GM12892 (cell line): ENCODE data around the gene OLIG1.

Experiments
- DNase-seq: peaks from one replicate; pipeline ENCODE4 v3.0.0; 2011; ENCODE audit not compliant: insufficient read length
- FAIRE-seq: peaks from 2 replicates; lab custom pipeline; 2011; peaks lifted over from hg19 to GRCh38; lab: Jason Lieb, UNC
- POLR2A ChIP-seq: IDR thresholded peaks from 2 replicates; pipeline ENCODE4 v1.6.1; 2011; ENCODE audit warnings: low read depth, low read length, control low read depth
- POLR2AphosphoS5 ChIP-seq: IDR thresholded peaks from 2 replicates; pipeline ENCODE4 v1.6.1; 2011; ENCODE audit warnings: low read depth, low read length, control low read depth
- TAF1 ChIP-seq: IDR thresholded peaks from 2 replicates; pipeline ENCODE4 v1.6.1; 2011; ENCODE audit warnings: low read depth, mild to moderate bottlenecking, control low read depth, low read length, borderline replicate concordance

OLIG1 gene

DNA sequence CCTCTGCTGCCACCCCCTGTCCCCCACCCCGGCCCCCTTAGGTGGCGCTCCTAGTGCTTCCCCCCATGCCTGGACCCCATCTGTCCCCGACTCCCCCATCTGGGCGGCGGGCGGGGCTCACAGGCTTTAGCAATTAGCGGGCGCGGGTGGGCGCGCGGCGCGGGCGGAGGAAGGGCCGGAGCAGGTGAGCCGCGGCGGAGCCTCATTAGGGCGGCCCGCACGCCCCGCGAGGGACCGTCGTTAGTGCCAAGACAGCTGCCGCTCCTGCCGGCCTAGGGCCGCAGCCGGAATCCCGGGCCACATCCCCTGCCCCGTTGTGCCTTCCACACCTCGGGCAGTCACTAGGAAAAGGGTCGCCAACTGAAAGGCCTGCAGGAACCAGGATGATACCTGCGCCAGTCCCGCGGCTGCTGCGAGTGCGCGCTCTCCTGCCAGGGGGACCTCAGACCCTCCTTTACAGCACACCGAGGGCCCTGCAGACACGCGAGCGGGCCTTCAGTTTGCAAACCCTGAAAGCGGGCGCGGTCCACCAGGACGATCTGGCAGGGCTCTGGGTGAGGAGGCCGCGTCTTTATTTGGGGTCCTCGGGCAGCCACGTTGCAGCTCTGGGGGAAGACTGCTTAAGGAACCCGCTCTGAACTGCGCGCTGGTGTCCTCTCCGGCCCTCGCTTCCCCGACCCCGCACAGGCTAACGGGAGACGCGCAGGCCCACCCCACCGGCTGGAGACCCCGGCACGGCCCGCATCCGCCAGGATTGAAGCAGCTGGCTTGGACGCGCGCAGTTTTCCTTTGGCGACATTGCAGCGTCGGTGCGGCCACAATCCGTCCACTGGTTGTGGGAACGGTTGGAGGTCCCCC, 36.6 kb upstream of the OLIG1 start:
- TF ChIP-seq TAF1 (no peak), POLR2A (no peak), POLR2AphosphoS5 (no peak)
- FAIRE-seq (no peak), DNase-seq (no peak)

DNA sequence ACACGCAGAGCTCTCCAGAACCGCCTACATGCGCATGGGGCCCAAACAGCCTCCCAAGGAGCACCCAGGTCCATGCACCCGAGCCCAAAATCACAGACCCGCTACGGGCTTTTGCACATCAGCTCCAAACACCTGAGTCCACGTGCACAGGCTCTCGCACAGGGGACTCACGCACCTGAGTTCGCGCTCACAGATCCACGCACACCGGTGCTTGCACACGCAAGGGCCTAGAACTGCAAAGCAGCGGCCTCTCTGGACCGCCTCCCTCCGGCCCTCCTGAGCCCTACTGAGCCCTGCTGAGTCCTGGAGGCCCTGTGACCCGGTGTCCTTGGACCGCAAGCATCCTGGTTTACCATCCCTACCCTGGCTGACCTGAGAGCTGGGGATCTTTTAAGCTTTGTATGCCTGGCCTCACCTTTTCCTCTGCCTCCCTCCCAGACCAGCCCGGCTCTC, 36.0 kb upstream of the OLIG1 start:
- no peak for FAIRE-seq
- TF ChIP-seq POLR2AphosphoS5 (no peak), POLR2A (no peak), TAF1 (no peak)
- no peak for DNase-seq

DNA sequence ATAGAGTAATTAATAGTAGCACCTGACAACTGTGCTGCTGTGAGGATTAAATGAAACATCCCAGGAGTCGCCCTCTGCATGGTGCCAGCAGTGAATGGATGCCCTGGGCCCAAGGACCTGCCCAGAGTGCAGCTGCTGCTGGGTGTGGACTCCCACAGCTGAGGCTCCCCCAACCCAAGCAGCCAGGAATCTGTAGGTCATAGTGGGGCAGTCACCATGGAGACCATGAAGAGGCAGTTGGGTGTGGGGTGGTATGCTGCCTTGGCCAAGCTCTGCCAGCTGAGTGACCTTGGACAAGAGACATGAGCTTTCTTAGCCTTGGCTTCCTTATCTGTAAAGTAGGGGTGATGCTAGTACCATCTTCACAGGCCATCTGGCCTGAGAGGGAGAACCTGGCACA, 34.8 kb upstream of the OLIG1 start:
- FAIRE-seq (no peak), DNase-seq (no peak)
- TF ChIP-seq POLR2AphosphoS5 (no peak), POLR2A (no peak)

DNA sequence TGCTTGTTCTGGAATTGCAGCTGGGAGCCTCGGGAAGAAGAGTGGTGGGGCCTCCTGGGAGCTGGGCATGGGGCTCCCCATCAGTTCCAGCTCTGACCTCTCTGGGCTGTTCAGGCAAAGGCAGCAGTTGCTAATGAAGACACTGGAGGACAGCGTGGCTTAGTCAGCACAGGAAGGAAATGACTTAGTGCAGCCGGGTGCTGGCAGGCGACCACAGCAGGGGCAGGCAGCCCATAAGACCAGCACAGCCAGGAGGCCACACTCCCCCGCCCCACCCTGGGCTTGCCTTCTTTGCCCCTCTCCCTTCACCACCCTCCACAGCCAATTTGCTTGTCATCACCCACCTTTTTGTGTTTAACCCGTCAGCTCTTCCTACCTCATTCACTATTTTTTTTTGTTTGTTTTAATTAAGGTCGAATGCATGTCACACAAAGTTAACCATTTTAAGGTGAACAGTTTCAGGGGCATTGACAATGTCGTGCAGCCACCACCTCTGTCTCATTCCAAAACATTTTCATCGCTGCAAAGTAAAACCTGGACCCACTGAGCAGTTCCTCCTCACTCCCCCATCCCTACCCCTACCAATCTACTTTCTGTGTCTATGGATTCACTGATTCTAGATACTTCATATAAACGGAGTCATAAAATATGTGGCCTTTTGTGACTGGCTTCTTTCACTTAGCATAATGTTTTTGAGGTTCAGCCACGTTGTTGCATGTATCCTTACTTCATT, 33.3 kb upstream of the OLIG1 start:
- TF ChIP-seq POLR2A, result no peak
- no peak for TF ChIP-seq TAF1
- no peak for TF ChIP-seq POLR2AphosphoS5
- peak; percentile 36 for FAIRE-seq
- DNase-seq, result no peak

DNA sequence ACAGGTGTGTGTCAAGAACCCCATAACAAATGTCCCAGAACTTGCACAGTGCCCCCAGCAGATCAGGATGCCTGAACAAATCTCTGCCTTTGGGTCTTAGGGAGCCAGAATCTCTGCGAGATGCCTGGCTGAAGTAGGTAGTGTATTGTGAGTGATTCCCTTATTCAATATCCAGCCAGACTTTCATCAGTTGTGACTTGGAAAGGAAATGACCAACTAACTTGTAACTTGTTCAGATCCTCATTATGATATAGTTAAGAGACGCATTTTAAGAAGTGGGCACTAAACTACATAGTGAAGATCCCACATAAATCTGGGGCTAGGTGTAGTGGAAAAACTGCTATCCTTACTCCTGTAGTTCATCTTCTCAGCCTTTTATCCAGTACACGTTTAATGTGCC, 32.4 kb upstream of the OLIG1 start:
- no peak for DNase-seq
- peak; percentile 5 for FAIRE-seq
- TF ChIP-seq POLR2A, result no peak

DNA sequence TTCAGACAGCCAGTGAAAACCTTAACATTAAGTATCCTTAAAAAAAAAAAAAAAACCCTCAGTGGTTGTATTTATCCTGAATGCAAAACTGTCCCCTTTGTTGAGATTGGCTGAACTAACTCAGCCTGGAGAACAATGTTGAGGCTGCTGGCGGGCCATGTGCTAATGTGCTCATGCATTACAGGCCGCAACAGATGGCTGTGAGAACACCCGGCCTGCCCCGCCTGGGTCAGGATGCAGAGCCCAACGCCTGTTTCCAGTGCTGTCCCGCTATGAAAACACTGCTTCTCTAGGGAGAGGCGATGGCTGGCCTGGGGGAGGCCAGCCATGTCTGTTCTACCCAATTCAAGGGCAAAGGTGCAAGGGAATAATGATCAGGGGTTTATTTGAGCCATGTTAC, 30.4 kb upstream of the OLIG1 start:
- no peak for TF ChIP-seq POLR2AphosphoS5
- FAIRE-seq (no peak), DNase-seq (no peak)

DNA sequence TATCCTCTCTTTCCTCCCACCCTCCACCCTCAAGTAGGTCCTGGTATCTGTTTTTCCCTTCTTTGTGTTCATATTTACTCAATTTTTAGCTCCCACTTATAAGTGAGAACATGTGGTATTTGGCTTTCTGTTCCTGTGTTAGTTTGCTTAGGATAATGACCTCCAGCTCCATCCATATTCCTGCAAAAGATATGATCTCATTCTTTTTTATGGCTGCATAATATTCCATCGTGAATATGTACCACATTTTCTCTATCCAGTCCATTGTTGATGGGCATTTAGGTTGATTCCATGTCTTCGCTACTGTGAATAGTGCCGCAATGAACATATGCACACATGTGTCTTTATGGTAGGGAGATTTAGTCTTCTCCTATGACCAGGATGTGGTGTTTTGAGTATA, 29.7 kb upstream of the OLIG1 start:
- TF ChIP-seq POLR2A (no peak), POLR2AphosphoS5 (no peak), TAF1 (no peak)
- DNase-seq (no peak), FAIRE-seq (no peak)

DNA sequence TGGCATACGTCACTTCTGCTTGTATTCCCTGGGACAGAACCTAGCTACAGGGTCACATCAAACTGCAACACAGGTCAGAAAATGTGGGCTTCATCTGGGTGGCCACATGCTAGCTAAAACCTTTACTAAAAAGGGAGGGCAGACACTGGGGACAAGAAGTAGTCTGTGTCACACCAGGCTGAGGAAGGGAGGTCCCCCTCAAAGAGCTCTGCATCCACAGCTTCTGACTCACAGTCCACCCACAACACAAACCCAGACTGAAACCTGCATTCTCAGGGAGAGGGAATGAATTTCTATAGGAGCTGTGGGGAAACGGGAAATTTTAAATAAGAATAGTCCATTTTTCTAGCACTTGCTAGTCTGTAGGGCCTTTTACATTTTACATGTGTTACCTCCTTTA, 28.0 kb upstream of the OLIG1 start:
- no peak for DNase-seq
- no peak for FAIRE-seq
- no peak for TF ChIP-seq POLR2AphosphoS5
- no peak for TF ChIP-seq POLR2A
- TF ChIP-seq TAF1, result no peak

DNA sequence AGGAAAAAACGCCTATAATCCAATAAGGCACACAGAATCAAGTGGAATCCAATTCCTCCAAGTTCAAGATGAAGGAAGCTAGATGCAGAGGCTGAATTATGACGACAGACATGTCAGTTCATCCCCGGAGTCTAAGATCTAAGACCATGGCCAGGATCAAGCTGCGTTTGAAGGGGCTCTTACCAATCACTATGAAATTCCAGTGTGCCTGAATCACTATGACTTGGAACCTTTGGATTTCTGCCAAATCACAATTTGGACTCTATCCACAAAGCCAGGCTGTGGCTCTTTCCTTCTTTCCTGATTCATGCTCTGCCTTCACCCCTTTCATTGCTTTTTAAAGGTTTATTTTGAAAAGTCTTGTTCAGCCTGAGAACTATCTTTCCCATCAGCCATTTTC, 27.1 kb upstream of the OLIG1 start:
- DNase-seq (no peak), FAIRE-seq (no peak)
- TF ChIP-seq POLR2A, result no peak
- no peak for TF ChIP-seq TAF1
- no peak for TF ChIP-seq POLR2AphosphoS5

DNA sequence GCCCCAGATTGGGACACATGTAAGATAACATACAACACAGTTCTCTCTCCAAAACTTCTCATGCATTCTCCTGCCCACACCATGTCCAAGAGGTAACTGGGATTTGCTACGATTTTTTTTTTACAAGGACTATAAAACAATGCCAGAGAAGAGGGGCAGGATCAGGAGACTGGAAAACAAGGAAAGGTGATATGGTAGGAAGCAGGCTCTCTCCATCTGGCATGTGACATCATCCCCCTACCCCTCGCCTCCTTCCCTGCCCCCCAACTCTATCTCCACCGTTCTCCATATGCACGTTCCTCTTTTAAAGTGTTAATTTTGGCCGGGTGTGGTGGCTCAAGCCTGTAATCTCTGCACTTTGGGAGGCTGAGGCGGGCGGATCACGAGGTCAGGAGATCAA, 23.5 kb upstream of the OLIG1 start:
- TF ChIP-seq TAF1 (no peak), POLR2AphosphoS5 (no peak), POLR2A (no peak)
- DNase-seq (no peak), FAIRE-seq (no peak)

DNA sequence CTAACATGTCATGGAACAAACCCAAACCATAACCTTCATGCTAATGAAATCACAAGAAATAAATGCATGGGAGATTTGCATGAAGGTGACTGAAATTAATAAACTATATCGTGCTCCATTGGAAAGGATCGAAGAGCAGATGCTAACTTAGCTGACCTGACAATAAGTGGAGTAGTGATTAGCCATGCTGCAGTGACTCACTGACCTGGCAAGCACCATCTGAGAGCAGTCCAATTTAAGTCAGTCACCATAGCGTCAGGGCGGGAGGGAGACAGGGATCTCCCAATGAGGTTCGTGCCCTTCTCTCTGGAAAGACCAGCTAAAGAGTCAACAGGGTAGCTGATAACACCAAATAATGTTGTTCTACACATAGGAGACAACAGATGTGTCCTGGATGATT, 22.7 kb upstream of the OLIG1 start:
- TF ChIP-seq POLR2AphosphoS5 (no peak), TAF1 (no peak), POLR2A (no peak)
- no peak for FAIRE-seq
- no peak for DNase-seq

DNA sequence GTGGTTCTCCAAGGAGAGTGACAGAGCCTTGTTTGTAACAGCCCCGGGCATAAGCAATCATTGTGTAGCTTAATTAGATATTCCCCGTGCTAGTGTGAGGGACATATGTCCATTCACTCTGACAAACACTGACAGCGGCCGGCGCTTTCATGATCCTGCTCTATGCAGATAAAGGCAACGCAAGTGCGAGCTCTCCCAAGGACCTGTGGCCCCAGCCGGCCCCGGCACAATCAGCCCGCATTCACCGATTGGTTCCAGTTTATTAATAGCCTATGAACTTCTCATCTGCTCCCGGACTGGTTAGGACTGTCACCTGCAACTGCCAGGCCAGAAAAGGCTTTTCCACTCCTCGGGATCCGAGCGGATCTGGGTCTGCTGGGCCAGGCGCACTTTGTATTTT, 18.0 kb upstream of the OLIG1 start:
- TF ChIP-seq POLR2A (no peak), TAF1 (no peak)
- no peak for DNase-seq
- no peak for FAIRE-seq

DNA sequence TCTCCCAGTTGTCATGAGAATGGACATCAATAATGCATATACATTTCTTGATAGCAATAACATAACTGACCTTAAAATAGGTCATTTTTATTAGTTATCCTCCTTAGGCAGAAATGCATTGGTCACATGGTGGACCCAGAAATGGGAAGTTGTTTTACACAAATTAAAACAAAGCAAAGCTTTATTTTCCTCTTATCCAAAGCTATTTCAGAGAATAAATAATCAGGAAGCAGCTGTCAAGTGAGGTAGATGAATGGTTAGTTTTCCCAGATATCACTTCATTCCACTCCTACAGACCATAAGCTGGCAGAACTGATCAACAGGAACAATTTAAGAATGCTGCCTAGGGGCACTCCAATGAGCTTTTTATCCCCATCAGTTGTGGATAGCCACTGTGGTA, 16.0 kb upstream of the OLIG1 start:
- DNase-seq (no peak), FAIRE-seq (no peak)

More for the DNA sequence above, 16.0 kb upstream of the OLIG1 start:
- TF ChIP-seq POLR2A, result no peak
- TF ChIP-seq TAF1, result no peak
- no peak for TF ChIP-seq POLR2AphosphoS5
